ENCODE results near the gene OR2Z1.

OR2Z1 gene

DNA sequence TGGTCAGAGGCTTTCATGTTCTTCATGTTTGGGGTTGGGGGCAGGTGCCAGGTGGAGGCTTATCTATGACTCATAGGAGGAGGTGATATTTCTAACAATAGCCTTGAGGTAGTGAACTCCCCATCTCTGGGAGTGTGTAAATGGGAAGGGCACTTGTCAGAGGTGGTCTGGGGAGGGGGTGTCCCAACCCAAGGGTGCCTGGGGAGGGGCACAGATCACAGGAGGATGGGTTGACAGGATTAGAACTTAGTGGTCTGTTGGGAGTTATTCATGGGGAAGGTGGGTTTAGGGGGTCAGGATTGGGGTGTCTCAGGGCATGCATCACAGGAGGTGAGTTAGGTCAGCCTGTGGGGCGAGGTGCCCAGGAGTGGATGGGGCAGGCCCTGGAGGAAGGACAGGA is 24.4 kb upstream of the OR2Z1 start:
- no peak for DNase-seq (ENCODE audit: low read depth in 1 of 2, low spot score in 1 of 2)
- TF ChIP-seq, protein P1, sequence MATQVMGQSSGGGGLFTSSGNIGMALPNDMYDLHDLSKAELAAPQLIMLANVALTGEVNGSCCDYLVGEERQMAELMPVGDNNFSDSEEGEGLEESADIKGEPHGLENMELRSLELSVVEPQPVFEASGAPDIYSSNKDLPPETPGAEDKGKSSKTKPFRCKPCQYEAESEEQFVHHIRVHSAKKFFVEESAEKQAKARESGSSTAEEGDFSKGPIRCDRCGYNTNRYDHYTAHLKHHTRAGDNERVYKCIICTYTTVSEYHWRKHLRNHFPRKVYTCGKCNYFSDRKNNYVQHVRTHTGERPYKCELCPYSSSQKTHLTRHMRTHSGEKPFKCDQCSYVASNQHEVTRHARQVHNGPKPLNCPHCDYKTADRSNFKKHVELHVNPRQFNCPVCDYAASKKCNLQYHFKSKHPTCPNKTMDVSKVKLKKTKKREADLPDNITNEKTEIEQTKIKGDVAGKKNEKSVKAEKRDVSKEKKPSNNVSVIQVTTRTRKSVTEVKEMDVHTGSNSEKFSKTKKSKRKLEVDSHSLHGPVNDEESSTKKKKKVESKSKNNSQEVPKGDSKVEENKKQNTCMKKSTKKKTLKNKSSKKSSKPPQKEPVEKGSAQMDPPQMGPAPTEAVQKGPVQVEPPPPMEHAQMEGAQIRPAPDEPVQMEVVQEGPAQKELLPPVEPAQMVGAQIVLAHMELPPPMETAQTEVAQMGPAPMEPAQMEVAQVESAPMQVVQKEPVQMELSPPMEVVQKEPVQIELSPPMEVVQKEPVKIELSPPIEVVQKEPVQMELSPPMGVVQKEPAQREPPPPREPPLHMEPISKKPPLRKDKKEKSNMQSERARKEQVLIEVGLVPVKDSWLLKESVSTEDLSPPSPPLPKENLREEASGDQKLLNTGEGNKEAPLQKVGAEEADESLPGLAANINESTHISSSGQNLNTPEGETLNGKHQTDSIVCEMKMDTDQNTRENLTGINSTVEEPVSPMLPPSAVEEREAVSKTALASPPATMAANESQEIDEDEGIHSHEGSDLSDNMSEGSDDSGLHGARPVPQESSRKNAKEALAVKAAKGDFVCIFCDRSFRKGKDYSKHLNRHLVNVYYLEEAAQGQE (IDR thresholded peaks at IDR 0.05; ENCODE audit: insufficient replicate concordance, low read depth) = no peak
- TF ChIP-seq SPI1 (IDR thresholded peaks at IDR 0.05; ENCODE audit: borderline replicate concordance, low read depth) (no peak), GABPA (IDR thresholded peaks at IDR 0.05; ENCODE audit: low read depth) (no peak), POLR2AphosphoS5 (IDR thresholded peaks at IDR 0.05; ENCODE audit: low read depth) (no peak)
- TF ChIP-seq, protein P2, sequence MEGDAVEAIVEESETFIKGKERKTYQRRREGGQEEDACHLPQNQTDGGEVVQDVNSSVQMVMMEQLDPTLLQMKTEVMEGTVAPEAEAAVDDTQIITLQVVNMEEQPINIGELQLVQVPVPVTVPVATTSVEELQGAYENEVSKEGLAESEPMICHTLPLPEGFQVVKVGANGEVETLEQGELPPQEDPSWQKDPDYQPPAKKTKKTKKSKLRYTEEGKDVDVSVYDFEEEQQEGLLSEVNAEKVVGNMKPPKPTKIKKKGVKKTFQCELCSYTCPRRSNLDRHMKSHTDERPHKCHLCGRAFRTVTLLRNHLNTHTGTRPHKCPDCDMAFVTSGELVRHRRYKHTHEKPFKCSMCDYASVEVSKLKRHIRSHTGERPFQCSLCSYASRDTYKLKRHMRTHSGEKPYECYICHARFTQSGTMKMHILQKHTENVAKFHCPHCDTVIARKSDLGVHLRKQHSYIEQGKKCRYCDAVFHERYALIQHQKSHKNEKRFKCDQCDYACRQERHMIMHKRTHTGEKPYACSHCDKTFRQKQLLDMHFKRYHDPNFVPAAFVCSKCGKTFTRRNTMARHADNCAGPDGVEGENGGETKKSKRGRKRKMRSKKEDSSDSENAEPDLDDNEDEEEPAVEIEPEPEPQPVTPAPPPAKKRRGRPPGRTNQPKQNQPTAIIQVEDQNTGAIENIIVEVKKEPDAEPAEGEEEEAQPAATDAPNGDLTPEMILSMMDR (IDR thresholded peaks at IDR 0.05; ENCODE audit: insufficient read depth, low read length) = no peak
- Histone ChIP-seq H3K27ac (replicated peaks) (no peak overlapping the region), H3K4me3 (replicated peaks; ENCODE audit: insufficient read depth, low read length) (no peak overlapping the region), H3K27me3 (ENCODE audit: insufficient read depth, poor library complexity, severe bottlenecking) (no peaks in the 10 kb centered on the region)

DNA sequence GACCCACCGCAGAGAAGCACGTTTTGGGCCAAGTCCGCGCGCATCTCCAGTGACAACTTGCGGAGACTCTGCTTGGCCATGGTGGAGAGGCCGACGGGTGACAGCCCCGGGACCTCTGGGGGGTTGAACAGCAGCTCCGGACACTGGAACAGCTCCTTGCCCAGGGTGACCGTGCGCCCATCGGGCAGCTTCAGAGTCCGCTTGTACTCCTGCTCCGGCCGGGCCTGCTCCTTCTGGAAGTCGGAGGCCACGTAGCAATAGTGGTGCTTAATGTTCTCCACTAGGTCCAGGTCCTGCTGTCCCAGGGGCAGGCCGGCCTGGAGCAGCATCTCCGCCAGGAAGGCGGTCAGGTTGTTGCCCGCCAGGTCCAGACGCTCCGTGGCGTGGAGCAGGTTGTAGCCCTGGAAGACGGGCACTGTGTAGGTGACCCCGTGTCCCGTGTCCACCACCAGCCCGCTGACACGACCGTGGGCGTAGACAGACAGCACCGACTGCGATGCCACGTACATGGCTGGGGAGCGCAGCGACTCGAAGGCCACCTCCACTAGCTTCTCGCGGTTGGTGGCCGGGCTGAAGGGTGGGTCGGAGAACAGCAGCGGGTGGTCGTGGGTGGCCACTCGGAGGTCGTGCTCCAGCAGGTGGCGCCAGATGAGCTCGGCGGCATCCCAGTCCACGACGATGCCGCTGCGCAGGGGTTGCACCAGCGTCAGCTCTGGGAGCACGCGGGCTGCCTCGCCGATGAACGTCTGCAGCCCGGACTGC is 23.6 kb upstream of the OR2Z1 start:
- Histone ChIP-seq H3K27ac (replicated peaks) (no peak overlapping the region), H3K4me3 (replicated peaks; ENCODE audit: insufficient read depth, low read length) (no peak overlapping the region), H3K27me3 (ENCODE audit: insufficient read depth, poor library complexity, severe bottlenecking) (no peaks in the 10 kb centered on the region)
- DNase-seq (ENCODE audit: low read depth in 1 of 2, low spot score in 1 of 2) = no peak
- no peak for TF ChIP-seq GABPA (IDR thresholded peaks at IDR 0.05; ENCODE audit: low read depth)
- TF ChIP-seq SPI1 (IDR thresholded peaks at IDR 0.05; ENCODE audit: borderline replicate concordance, low read depth) = no peak
- no peak for TF ChIP-seq POLR2AphosphoS5 (IDR thresholded peaks at IDR 0.05; ENCODE audit: low read depth)
- TF ChIP-seq, protein P2 (IDR thresholded peaks at IDR 0.05; ENCODE audit: insufficient read depth, low read length) = no peak
- TF ChIP-seq, protein P1 (IDR thresholded peaks at IDR 0.05; ENCODE audit: insufficient replicate concordance, low read depth) = no peak

DNA sequence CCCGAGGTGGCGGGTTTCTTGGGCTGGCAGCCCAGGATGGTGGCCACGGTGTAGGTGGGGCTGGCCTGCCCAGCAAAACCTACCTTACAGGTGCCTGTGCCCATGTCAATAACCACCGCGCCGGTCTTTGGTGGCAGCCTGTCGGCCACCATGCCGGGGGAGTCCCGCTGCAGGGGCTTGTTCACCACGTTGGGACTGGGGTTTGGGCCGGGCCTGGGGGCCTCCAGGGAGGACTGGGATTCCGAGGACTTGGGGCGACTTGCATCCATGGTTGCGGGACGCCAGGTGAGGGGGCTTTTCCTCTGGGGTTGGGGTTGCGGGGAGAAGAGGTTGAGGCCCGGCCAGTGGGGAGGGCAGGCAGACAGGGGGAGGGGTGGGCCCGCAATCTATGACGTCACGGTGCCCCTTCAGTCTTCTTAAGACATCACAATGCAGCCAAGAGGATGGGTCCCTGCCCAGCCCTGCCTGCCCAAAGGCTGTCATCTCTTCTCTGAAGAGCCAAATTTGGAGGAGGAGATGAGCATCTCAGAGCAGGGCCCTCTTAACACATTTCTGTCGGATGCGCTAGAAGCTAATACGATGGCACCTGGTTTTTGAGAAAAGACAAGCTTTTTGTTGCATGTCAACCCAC is 22.9 kb upstream of the OR2Z1 start, which contains the start of gene ACTL9:
Gene ACTL9 (minus strand): TSS at position 363 of the 631 bp plus-strand sequence. CDS start 94 bp downstream, at position 269.
- Histone ChIP-seq H3K27me3 (ENCODE audit: insufficient read depth, poor library complexity, severe bottlenecking) (no peaks in the 10 kb centered on the region), H3K27ac (replicated peaks) (no peak within 1 kb of the TSS), H3K4me3 (replicated peaks; ENCODE audit: insufficient read depth, low read length) (no peak within 1 kb of the TSS)
- TF ChIP-seq, protein P1 (IDR thresholded peaks at IDR 0.05; ENCODE audit: insufficient replicate concordance, low read depth) = no peak
- no peak for DNase-seq (ENCODE audit: low read depth in 1 of 2, low spot score in 1 of 2)

All from HL-60 (cell line).